Colonic mucosa (tissue), 4 donors: ENCODE data around the gene C4B. TPM values are rescaled to one million over a fixed set of nuclear protein-coding genes. Genes with fewer than 3 reads are reported as not detected.
"Not testable (repeated sequence)": the region's sequence is repeated elsewhere in the genome, so short reads cannot be mapped to it uniquely, and the experiment has no call there.

Experiments
- DNase-seq: peaks from one replicate; pipeline ENCODE4 v3.0.0-alpha.2; 2020
- H3K27ac ChIP-seq: fragments of 200-600 bp; one replicate; pipeline ENCODE4 v1.8.0; 2021
- H3K27me3 ChIP-seq: fragments of 200-600 bp; one replicate; pipeline ENCODE4 v1.8.0; 2021
- H3K36me3 ChIP-seq: fragments of 200-600 bp; one replicate; pipeline ENCODE4 v1.8.0; 2021
- H3K4me1 ChIP-seq: fragments of 200-600 bp; one replicate; pipeline ENCODE4 v1.8.0; 2021; ENCODE audit warnings: mild to moderate bottlenecking
- H3K4me3 ChIP-seq: fragments of 200-600 bp; one replicate; pipeline ENCODE4 v1.8.0; 2021
- H3K9ac ChIP-seq, 2 donors: one replicate each; pipeline ENCODE4 v1.7.0; 2013; ENCODE audit warnings: control low read depth in 2 of 2, low read depth in 2 of 2, low read length in 2 of 2
- H3K9me3 ChIP-seq: fragments of 200-600 bp; one replicate; pipeline ENCODE4 v1.8.0; 2021
- intact Hi-C: fragments of 100-400 bp; cut with DNase I; formaldehyde crosslinking; loops from one replicate; pipeline ENCODE4 v1.14.1; 2022
- total RNA-seq, 2 donors: library from RNA; stranded (reverse); fragmentation: NEBNext Ultra II Directional in 1 of 2; extraction: Animal tissue kit (Norgen Biotek cat#: 25700) in 1 of 2; gene quantifications; one replicate each; pipeline ENCODE4 v1.2.1, GENCODE V29; 2021
- TF ChIP-seq, protein P1 (sequence below): fragments of 200-600 bp; IDR thresholded peaks from one replicate; pipeline ENCODE4 v1.8.0; 2022; ENCODE audit warnings: antibody characterized with exemption, mild to moderate bottlenecking
- donor health status: healthy.
- donor health status: DM: no; HTN: no; CAD: no.
- donor health status: DM: no; HTN: no; CAD: no.

The C4B gene
- total RNA-seq, 2 donors from 2014 or later = 11.9 to 19.4 TPM

DNA sequence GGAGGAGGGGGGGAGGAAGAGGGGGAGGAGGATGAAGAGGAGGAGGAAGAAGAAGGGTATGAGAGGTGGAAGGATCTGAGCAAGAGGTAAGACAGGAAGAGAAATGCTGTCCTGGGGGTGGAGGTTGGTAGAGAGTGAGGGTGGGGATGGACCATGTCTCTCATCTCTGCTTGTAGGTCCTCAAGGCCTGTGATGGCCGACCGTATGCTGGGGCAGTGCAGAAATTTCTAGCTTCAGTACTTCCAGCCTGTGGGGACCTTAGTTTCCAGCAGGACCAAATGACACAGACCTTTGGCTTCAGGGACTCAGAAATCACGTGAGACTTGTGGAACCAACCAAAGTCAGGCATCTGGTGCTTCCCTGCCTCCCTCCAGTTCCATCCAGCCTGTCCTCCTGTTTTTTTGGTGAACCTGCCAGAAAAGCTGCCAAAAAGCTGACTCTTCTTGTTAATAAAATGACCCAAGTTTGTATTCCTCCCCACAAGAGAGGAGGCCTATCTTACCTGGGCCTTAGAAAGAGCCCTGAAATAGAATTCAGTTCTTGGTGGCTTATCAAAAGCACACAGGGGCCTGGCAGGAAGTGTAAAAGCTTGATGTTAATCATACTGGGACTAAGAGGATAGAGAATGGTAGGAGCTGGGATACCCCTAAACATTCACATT lies 35.2 kb upstream of the C4B start:
- H3K27me3 ChIP-seq = no peaks in the 10 kb centered on the region
- TF ChIP-seq, protein P1, sequence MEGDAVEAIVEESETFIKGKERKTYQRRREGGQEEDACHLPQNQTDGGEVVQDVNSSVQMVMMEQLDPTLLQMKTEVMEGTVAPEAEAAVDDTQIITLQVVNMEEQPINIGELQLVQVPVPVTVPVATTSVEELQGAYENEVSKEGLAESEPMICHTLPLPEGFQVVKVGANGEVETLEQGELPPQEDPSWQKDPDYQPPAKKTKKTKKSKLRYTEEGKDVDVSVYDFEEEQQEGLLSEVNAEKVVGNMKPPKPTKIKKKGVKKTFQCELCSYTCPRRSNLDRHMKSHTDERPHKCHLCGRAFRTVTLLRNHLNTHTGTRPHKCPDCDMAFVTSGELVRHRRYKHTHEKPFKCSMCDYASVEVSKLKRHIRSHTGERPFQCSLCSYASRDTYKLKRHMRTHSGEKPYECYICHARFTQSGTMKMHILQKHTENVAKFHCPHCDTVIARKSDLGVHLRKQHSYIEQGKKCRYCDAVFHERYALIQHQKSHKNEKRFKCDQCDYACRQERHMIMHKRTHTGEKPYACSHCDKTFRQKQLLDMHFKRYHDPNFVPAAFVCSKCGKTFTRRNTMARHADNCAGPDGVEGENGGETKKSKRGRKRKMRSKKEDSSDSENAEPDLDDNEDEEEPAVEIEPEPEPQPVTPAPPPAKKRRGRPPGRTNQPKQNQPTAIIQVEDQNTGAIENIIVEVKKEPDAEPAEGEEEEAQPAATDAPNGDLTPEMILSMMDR = no peak
- no peaks in the 10 kb centered on the region for H3K36me3 ChIP-seq
- no peak overlapping the region for H3K4me3 ChIP-seq
- no peaks in the 10 kb centered on the region for H3K9me3 ChIP-seq
- intact Hi-C loops = no loop called here
- H3K9ac ChIP-seq = no peak overlapping the region
- no peaks in the 10 kb centered on the region for H3K4me1 ChIP-seq
- DNase-seq = no peak
- no peak overlapping the region for H3K27ac ChIP-seq

GRCh38 chr6:31980195-31980876 lies 34.3 kb upstream of the C4B start:
- H3K4me1 ChIP-seq, H3K9ac ChIP-seq, H3K4me3 ChIP-seq, H3K9me3 ChIP-seq, H3K27ac ChIP-seq, H3K27me3 ChIP-seq, H3K36me3 ChIP-seq, DNase-seq, intact Hi-C loops: not testable (repeated sequence)

DNA sequence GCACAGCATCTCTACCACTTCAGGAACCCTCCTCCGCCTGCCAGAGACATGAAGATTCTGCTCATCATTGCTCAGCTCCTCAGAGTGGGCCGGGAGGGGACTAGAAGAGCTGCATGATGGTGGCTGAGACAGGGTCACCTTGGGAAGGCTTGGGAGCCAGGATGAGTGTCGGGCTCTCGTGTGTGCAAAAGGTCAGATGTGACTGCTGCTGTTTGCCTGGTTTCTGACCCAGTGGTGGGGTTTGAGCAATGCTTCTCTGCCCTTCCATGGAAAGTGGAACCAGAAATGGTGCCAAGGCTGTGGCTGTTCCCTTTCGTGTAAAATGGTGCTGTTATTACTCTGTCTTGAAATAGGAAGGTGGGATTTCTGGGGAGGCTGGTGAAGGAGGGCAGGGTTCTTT lies 33.6 kb upstream of the C4B start:
- H3K4me1 ChIP-seq, H3K27ac ChIP-seq, H3K9me3 ChIP-seq, H3K4me3 ChIP-seq, intact Hi-C loops, H3K27me3 ChIP-seq, H3K36me3 ChIP-seq, DNase-seq, H3K9ac ChIP-seq: not testable (repeated sequence)

GRCh38 chr6:31981744-31982143 lies 32.9 kb upstream of the C4B start, which contains the start of gene C4A:
C4A (plus strand) TSS chr6:31982057; CDS start chr6:31982108, 51 bp downstream.
- H3K27me3 ChIP-seq, H3K4me3 ChIP-seq, H3K9ac ChIP-seq, H3K36me3 ChIP-seq, H3K9me3 ChIP-seq, DNase-seq, H3K27ac ChIP-seq, H3K4me1 ChIP-seq, intact Hi-C loops: not testable (repeated sequence)

DNA sequence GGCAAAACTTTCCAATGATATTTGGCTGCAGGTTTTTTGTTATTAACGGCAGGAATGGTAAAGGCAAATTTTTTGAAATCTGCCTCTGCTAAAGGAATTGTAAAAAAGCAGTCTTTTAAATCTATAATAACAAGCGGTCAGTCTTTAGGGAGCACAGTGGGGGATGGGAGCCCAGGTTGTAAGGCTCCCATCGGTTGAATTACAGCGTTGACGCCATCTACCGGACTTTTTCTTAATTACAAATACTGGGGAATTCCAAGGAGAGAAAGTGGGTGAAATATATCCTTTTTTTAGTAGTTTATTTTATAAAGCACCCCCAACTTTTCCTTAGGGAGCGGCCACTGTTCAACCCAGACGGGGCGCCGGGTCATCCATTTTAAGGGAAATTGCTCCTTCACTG lies 25.2 kb upstream of the C4B start:
- DNase-seq, H3K9ac ChIP-seq, H3K4me3 ChIP-seq, intact Hi-C loops, H3K4me1 ChIP-seq, H3K27ac ChIP-seq, H3K27me3 ChIP-seq, H3K9me3 ChIP-seq, H3K36me3 ChIP-seq: not testable (repeated sequence)

DNA sequence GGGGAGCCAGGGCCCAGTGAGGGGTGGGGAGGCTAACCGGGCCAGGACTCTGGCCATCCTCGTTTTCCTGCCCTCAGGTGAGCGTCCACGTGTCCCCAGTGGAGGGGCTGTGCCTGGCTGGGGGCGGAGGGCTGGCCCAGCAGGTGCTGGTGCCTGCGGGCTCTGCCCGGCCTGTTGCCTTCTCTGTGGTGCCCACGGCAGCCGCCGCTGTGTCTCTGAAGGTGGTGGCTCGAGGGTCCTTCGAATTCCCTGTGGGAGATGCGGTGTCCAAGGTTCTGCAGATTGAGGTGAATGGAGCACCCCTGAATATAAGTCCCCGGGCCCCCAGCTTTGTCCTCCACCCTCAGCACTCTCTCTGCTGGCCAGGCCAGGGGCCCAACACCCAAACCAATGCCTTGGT lies 20.2 kb upstream of the C4B start:
- H3K9me3 ChIP-seq, H3K4me1 ChIP-seq, H3K9ac ChIP-seq, DNase-seq, H3K4me3 ChIP-seq, H3K27me3 ChIP-seq, H3K27ac ChIP-seq, intact Hi-C loops, H3K36me3 ChIP-seq: not testable (repeated sequence)

DNA sequence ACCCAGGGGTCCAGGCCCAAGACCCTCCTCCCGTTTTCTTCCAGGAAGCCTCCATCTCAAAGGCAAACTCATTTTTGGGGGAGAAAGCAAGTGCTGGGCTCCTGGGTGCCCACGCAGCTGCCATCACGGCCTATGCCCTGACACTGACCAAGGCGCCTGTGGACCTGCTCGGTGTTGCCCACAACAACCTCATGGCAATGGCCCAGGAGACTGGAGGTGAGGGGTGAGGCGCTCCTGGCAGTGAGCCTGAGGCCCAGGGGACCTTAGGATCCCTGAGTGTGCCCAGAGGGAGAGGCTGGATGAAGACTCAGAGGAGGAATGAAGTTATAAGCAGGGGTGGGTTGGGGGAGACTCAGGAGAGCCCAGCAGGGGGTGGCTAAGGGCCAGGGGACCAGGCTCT lies 18.2 kb upstream of the C4B start:
- H3K9me3 ChIP-seq, H3K36me3 ChIP-seq, intact Hi-C loops, H3K4me1 ChIP-seq, H3K27ac ChIP-seq, H3K27me3 ChIP-seq, H3K4me3 ChIP-seq, H3K9ac ChIP-seq, DNase-seq: not testable (repeated sequence)

DNA sequence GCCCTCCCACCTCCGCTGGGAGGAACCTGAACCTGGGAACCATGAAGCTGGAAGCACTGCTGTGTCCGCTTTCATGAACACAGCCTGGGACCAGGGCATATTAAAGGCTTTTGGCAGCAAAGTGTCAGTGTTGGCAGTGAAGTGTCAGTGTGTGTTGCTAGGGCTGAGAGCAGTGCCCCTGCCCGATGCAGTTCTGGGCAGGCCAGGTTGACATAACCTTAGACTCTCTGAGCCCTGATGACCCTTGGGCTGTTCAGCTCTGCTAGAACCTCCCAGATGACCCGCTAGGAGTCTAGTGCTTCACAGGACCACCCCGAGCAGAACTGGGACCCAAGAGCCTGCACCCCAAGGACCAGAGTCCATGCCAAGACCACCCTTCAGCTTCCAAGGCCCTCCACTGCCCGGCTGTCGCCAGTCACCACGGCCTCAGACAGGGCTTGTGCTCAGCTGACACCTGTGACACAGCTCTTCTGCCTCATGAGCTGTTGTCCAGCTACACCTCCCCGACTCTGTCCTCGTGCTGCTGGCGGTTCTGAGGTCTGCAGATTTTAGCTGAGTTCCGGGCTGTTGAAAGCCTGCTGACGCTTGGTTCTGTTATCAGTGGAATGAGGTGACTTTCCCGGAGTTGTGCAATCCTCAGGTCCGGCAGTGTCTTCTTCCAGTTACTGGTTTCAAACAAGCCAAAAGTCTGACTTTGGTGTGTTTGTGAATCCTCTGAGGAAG lies 11.9 kb upstream of the C4B start:
- intact Hi-C loops = not testable (repeated sequence)

DNA sequence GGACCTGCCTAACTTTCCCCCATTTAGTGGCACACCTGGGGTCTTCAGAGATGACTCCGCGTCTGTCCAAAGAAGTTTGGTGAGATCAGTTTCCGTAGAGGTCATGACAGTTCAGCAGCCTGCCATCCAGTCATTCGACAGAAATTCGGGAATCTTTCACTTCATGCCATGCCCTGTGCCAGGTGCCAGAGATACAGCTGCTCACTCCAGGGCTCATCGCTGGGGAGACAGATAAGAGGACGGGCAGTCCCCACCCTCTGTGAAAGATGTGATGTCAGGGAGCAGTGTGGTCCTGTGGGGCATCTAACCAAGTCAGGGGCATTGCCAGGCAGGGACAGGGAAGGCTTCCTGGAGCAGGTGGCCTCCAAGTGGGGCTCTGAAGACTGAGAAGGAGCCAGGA lies 11.3 kb upstream of the C4B start:
- DNase-seq, H3K27me3 ChIP-seq, intact Hi-C loops, H3K36me3 ChIP-seq, H3K9ac ChIP-seq, H3K4me1 ChIP-seq, H3K9me3 ChIP-seq, H3K4me3 ChIP-seq, H3K27ac ChIP-seq: not testable (repeated sequence)

More for the DNA sequence above, 11.9 kb upstream of the C4B start:
- DNase-seq, H3K27me3 ChIP-seq, H3K27ac ChIP-seq, H3K9me3 ChIP-seq, H3K4me1 ChIP-seq, H3K36me3 ChIP-seq, H3K4me3 ChIP-seq, H3K9ac ChIP-seq: not testable (repeated sequence)

GRCh38 chr6:32004393-32004792 lies 10.2 kb upstream of the C4B start:
- H3K36me3 ChIP-seq, H3K4me3 ChIP-seq, H3K9me3 ChIP-seq, H3K9ac ChIP-seq, H3K4me1 ChIP-seq, DNase-seq, H3K27ac ChIP-seq, intact Hi-C loops, H3K27me3 ChIP-seq: not testable (repeated sequence)

DNA sequence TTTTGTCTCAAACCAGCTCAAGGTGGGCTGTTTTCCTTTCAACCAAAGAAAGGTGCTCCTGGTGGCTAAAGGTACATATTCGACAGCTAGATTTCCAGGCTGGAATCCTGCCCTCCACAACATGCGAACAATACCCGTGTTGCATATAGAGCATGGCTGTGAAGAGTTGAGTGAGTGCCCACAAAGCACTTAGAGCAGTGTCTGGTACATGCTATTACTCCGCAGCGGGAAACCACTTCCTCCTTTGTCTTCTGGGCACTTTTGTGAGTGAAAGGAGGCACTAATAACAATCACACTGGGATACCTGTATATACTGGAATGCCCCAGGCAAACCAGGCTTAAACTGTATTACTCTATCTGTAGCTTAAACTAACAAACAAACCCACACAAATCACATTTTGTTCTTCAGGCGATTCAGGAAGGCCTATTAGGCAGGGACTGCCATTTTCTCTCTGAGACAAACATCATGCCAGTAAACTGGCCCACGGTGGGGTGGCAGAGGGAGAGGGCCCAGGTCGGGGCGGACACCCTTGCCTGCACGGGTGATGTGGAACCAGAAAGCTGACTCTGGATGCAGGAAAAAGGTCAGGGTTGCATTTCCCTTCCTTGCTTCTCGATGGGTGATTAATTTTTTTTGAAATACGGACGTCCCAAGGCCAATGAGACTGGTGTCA lies 9.6 kb upstream of the C4B start:
- H3K4me3 ChIP-seq, H3K9ac ChIP-seq, intact Hi-C loops, H3K27ac ChIP-seq, H3K36me3 ChIP-seq, H3K27me3 ChIP-seq, H3K4me1 ChIP-seq, H3K9me3 ChIP-seq: not testable (repeated sequence)
- DNase-seq = peak; percentile 5

- H3K36me3 ChIP-seq, H3K27me3 ChIP-seq, H3K9ac ChIP-seq, H3K27ac ChIP-seq, H3K4me3 ChIP-seq, H3K4me1 ChIP-seq, intact Hi-C loops, H3K9me3 ChIP-seq, DNase-seq: not testable (repeated sequence)
Observed at GRCh38 chr6:32005538-32005880, 9.1 kb upstream of the C4B start.
